IMR-90 (cell line): Measurements from ENCODE around the gene GLT8D2. TPM values are rescaled to one million over a fixed set of nuclear protein-coding genes. Genes with fewer than 3 reads are reported as not detected.

ENCODE experiments used
- ATAC-seq: fragments of 200-7000 bp; cut with Tn5 transposase; 2 replicates; pipeline ENCODE4 v1.9.1; 2020; ENCODE audit warnings: low read depth, mild to moderate bottlenecking, moderate library complexity
- BruUV-seq: library from RNA; stranded (reverse); fragments of 400-500 nt; replicated peaks from 2 replicates; lab custom pipeline; 2021; lab: Mats Ljungman, UMichigan
- CTCF ChIA-PET: fragments of 300-600 bp; formaldehyde crosslinking; extraction: SDS; loops from one replicate; lab custom pipeline; 2021; ENCODE audit warnings: antibody characterized with exemption; lab: Yijun Ruan, JAX
- POLR2A ChIA-PET: fragments of 300-600 bp; sonication (Branson Sonifier 250); formaldehyde crosslinking; loops from one replicate; lab custom pipeline; 2022; ENCODE audit warnings: antibody characterized with exemption; ENCODE audit not compliant: unreplicated experiment; lab: Charles Lee
- DNase-seq: peaks from one replicate; pipeline ENCODE4 v3.0.0; 2013
- H2AFZ ChIP-seq: replicated peaks from 2 replicates; pipeline ENCODE3; 2013; ENCODE audit warnings: low read length, mild to moderate bottlenecking; ENCODE audit not compliant: poor library complexity
- H2AK5ac ChIP-seq: 2 replicates; pipeline ENCODE4 v1.6.1; 2013; ENCODE audit warnings: low read depth, low read length, inconsistent platforms
- H2AK9ac ChIP-seq: replicated peaks from 2 replicates; pipeline ENCODE3; 2013; ENCODE audit warnings: mild to moderate bottlenecking, low read depth, low read length, moderate library complexity; ENCODE audit not compliant: poor library complexity
- H2BK120ac ChIP-seq: 2 replicates; pipeline ENCODE4 v1.6.1; 2013; ENCODE audit warnings: low read depth, low read length, inconsistent platforms
- H2BK15ac ChIP-seq: 3 replicates; pipeline ENCODE4 v1.6.1; 2013; ENCODE audit warnings: low read depth, low read length, inconsistent platforms
- H2BK20ac ChIP-seq: 2 replicates; pipeline ENCODE4 v1.6.1; 2013; ENCODE audit warnings: low read depth, mild to moderate bottlenecking, inconsistent platforms, low read length, moderate library complexity
- H2BK5ac ChIP-seq: 2 replicates; pipeline ENCODE4 v1.6.1; 2013; ENCODE audit warnings: mild to moderate bottlenecking, low read depth, low read length, inconsistent platforms; ENCODE audit not compliant: poor library complexity, severe bottlenecking
- H3K14ac ChIP-seq: replicated peaks from 2 replicates; pipeline ENCODE4 v1.6.1; 2013; ENCODE audit warnings: low read depth, low read length, inconsistent platforms
- H3K18ac ChIP-seq: 2 replicates; pipeline ENCODE4 v1.6.1; 2013; ENCODE audit warnings: low read depth, low read length, control low read depth
- H3K23ac ChIP-seq: 2 replicates; pipeline ENCODE4 v1.6.1; 2013; ENCODE audit warnings: low read depth, low read length, inconsistent platforms
- H3K27ac ChIP-seq: 2 replicates; pipeline ENCODE4 v1.5.1; 2013; ENCODE audit warnings: mild to moderate bottlenecking, control low read depth, low read length; ENCODE audit not compliant: insufficient read depth
- H3K27me3 ChIP-seq: 2 replicates; pipeline ENCODE4 v1.6.1; 2013; ENCODE audit warnings: low read length; ENCODE audit not compliant: control insufficient read depth, insufficient read depth
- H3K36me3 ChIP-seq: 2 replicates; pipeline ENCODE4 v1.6.1; 2013; ENCODE audit warnings: low read length, mixed read lengths; ENCODE audit not compliant: control insufficient read depth, insufficient read depth
- H3K4ac ChIP-seq: 2 replicates; pipeline ENCODE4 v1.6.1; 2013; ENCODE audit warnings: low read depth, low read length, inconsistent platforms
- H3K4me1 ChIP-seq: 2 replicates; pipeline ENCODE4 v1.6.1; 2013; ENCODE audit warnings: low read length, mixed read lengths; ENCODE audit not compliant: control insufficient read depth, insufficient read depth
- H3K4me2 ChIP-seq: 2 replicates; pipeline ENCODE4 v1.6.1; 2013; ENCODE audit warnings: low read depth, mild to moderate bottlenecking, control low read depth, low read length, moderate library complexity
- H3K4me3 ChIP-seq: 2 replicates; pipeline ENCODE4 v1.5.1; 2013; ENCODE audit warnings: low read depth, mild to moderate bottlenecking, control low read depth, low read length, moderate library complexity; ENCODE audit not compliant: insufficient read depth
- H3K56ac ChIP-seq: 2 replicates; pipeline ENCODE4 v1.6.1; 2013; ENCODE audit warnings: low read length, inconsistent platforms; ENCODE audit not compliant: insufficient read depth; ENCODE audit errors: extremely low read depth
- H3K79me1 ChIP-seq, 2 experiments: 2 replicates each; pipeline ENCODE4 v1.6.1; 2013; ENCODE audit warnings: low read length in 2 of 2, inconsistent platforms in 1 of 2, low read depth in 1 of 2
- H3K9ac ChIP-seq: 2 replicates; pipeline ENCODE4 v1.6.1; 2013; ENCODE audit warnings: low read depth, low read length, control low read depth
- H3K9me1 ChIP-seq: 2 replicates; pipeline ENCODE4 v1.6.1; 2013; ENCODE audit warnings: low read length, inconsistent platforms; ENCODE audit not compliant: insufficient read depth
- H3K9me3 ChIP-seq: 2 replicates; pipeline ENCODE4 v1.6.1; 2013; ENCODE audit warnings: low read length; ENCODE audit not compliant: control insufficient read depth, insufficient read depth
- H4K20me1 ChIP-seq: 2 replicates; pipeline ENCODE4 v1.6.1; 2013; ENCODE audit warnings: low read length, inconsistent platforms; ENCODE audit not compliant: insufficient read depth
- H4K5ac ChIP-seq: 2 replicates; pipeline ENCODE4 v1.6.1; 2013; ENCODE audit warnings: mild to moderate bottlenecking, low read depth, low read length, control low read depth
- H4K8ac ChIP-seq, 2 experiments: 2 replicates each; pipeline ENCODE4 v1.6.1; 2013; ENCODE audit warnings: low read depth in 2 of 2, low read length in 2 of 2, control low read depth in 1 of 2, inconsistent platforms in 1 of 2
- H4K91ac ChIP-seq: 2 replicates; pipeline ENCODE4 v1.6.1; 2013; ENCODE audit warnings: low read depth, low read length, inconsistent platforms; ENCODE audit not compliant: insufficient read depth
- BHLHE40 ChIP-seq: fragments of 150-350 bp; IDR thresholded peaks from 2 replicates; pipeline ENCODE4 v1.6.1; 2016; ENCODE audit warnings: mild to moderate bottlenecking, low read depth, low read length
- CEBPB ChIP-seq: IDR thresholded peaks from 2 replicates; pipeline ENCODE4 v1.6.1; 2012; ENCODE audit warnings: low read depth, low read length, improper control_type of control experiment
- CHD1 ChIP-seq: IDR thresholded peaks from 2 replicates; pipeline ENCODE4 v1.6.1; 2012; ENCODE audit warnings: low read depth, low read length, improper control_type of control experiment
- FOS ChIP-seq: fragments of 150-350 bp; IDR thresholded peaks from 2 replicates; pipeline ENCODE4 v1.6.1; 2016; ENCODE audit warnings: low read depth, low read length
- MAFK ChIP-seq: IDR thresholded peaks from 2 replicates; pipeline ENCODE4 v1.6.1; 2012; ENCODE audit warnings: low read depth, low read length, improper control_type of control experiment
- MAZ ChIP-seq: IDR thresholded peaks from 2 replicates; pipeline ENCODE4 v1.6.1; 2012; ENCODE audit warnings: low read depth, mild to moderate bottlenecking, low read length, improper control_type of control experiment, moderate library complexity, borderline replicate concordance
- MXI1 ChIP-seq: IDR thresholded peaks from 2 replicates; pipeline ENCODE4 v1.6.1; 2012; ENCODE audit warnings: low read depth, mild to moderate bottlenecking, low read length, moderate library complexity, borderline replicate concordance
- NFE2L2 ChIP-seq: fragments of 150-350 bp; IDR thresholded peaks from 2 replicates; pipeline ENCODE4 v1.6.1; 2016; ENCODE audit warnings: low read depth, mild to moderate bottlenecking, low read length
- POLR2A ChIP-seq: IDR thresholded peaks from 2 replicates; pipeline ENCODE4 v1.6.1; 2012; ENCODE audit warnings: mild to moderate bottlenecking, low read depth, low read length
- RAD21 ChIP-seq: IDR thresholded peaks from 2 replicates; pipeline ENCODE4 v1.6.1; 2012; ENCODE audit warnings: low read length, improper control_type of control experiment
- RCOR1 ChIP-seq: IDR thresholded peaks from 2 replicates; pipeline ENCODE4 v1.6.1; 2012; ENCODE audit warnings: mild to moderate bottlenecking, low read length, improper control_type of control experiment; ENCODE audit not compliant: insufficient replicate concordance
- RFX5 ChIP-seq: IDR thresholded peaks from 2 replicates; pipeline ENCODE4 v1.8.0; 2012; ENCODE audit warnings: low read depth, mild to moderate bottlenecking, low read length, moderate library complexity
- SMC3 ChIP-seq: fragments of 150-350 bp; IDR thresholded peaks from 2 replicates; pipeline ENCODE4 v1.6.1; 2016; ENCODE audit warnings: low read depth, mild to moderate bottlenecking, antibody characterized with exemption, low read length, moderate library complexity
- WGBS, 2 experiments: methylation state at CpG; one replicate each; pipeline versions ENCODE4 v1.1.5 to v1.1.7; 2013; ENCODE audit warnings: missing lambda C conversion rate in 2 of 2; ENCODE audit not compliant: insufficient read length in 1 of 2; ENCODE audit errors: extremely low coverage in 2 of 2; 5-methylcytosine and 5-hydroxymethylcytosine counted together
- dilution Hi-C: fragments of 300-500 bp; cut with HindIII; formaldehyde crosslinking; loops from one replicate; pipeline ENCODE4 v1.14.3; 2018; ENCODE audit warnings: low sequenced_read_pairs; ENCODE audit not compliant: unreplicated experiment
- in situ Hi-C: fragments of 300-500 bp; cut with MboI; formaldehyde crosslinking; loops from 3 replicates; pipeline ENCODE4 v1.14.3; 2019; ENCODE audit warnings: low sequenced_read_pairs, inconsistent platforms, mixed read lengths
- intact Hi-C: fragments of 100-400 bp; cut with micrococcal nuclease; formaldehyde crosslinking; loops from 2 replicates; pipeline ENCODE4 v1.10.0; 2022
- polyA plus RNA-seq, 3 experiments: library from polyadenylated mRNA; depleted of rRNA; stranded (reverse); fragments of >200 nt; gene quantifications; 2 replicates each; pipeline ENCODE4 v1.2.3, GENCODE V29; 2012; ENCODE audit warnings: low replicate concordance in 1 of 3
- total RNA-seq: library from RNA; depleted of rRNA; stranded (reverse); fragments of >200 nt; gene quantifications from 2 replicates; pipeline ENCODE4 v1.2.3, GENCODE V29; 2012
- TF ChIP-seq, protein P1 (sequence below): fragments of 150-350 bp; IDR thresholded peaks from 2 replicates; pipeline ENCODE4 v1.6.1; 2016; ENCODE audit warnings: low read depth, mild to moderate bottlenecking, low read length, moderate library complexity, borderline replicate concordance
- TF ChIP-seq, protein P2 (sequence below): conservative IDR thresholded peaks from 2 replicates; pipeline ENCODE4 v1.5.1; 2012; ENCODE audit warnings: mild to moderate bottlenecking, low read depth, low read length, improper control_type of control experiment
- TF ChIP-seq, protein P3 (sequence below): fragments of 150-350 bp; IDR thresholded peaks from 2 replicates; pipeline ENCODE4 v1.6.1; 2017; ENCODE audit warnings: mild to moderate bottlenecking, antibody characterized with exemption, low read length, low read depth

The GLT8D2 gene
- total and polyA plus RNA-seq, 2 of the 4 experiments (the other 2 are of a cell fraction) = 33.5 to 47.9 TPM

DNA sequence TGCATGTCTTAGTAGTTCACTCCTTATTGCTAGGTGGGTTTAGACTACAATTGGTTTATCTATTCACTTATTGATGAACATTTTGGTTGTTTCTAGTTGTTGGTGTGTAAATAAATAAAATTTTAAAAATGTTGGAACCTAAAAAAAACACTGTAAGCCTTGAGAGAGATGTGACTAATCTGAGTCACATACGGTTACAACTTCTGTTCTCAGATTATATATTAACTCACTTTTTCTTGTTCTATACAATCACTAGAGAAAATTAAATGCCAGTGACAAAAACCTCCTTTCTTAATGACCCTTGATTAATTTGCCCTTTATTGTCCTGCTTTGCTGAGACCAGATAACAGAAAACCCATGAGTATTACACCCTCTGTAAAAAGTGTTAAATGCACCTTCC lies 91.4 kb downstream of the GLT8D2 start:
- dilution Hi-C loops (no loop called here), intact Hi-C loops (loop anchor here (2.0 kb wide), 1 partner anchor 74 kb away; no protein-coding TSS in a partner anchor), in situ Hi-C loops (no loop called here)
- DNase-seq (no peak), ATAC-seq (no peak)
- Histone ChIP-seq H3K36me3 (peaks cover 5% of the 10 kb centered on the region), H4K20me1 (no peaks in the 10 kb centered on the region; the same call in 1 of the 2 replicates), H3K56ac (no peak overlapping the region), H3K27me3 (no peaks in the 10 kb centered on the region), H3K27ac (no peak overlapping the region), H3K9me1 (peaks cover 5% of the 10 kb centered on the region; the same call in 1 of the 2 replicates), H3K79me1 (peaks cover 14 to 50% of the 10 kb centered on the region in 2 experiments; a peak in 3 of 4 replicates), H2BK20ac (no peak overlapping the region), H3K4me3 (no peak overlapping the region), H4K91ac (no peak overlapping the region), H3K18ac (no peak overlapping the region), H3K4me2 (no peak overlapping the region), H3K23ac (no peak overlapping the region), H3K14ac (no peak overlapping the region), H3K4ac (no peak overlapping the region), H3K9ac (no peak overlapping the region), H3K4me1 (peaks cover 3% of the 10 kb centered on the region; the same call in 1 of the 2 replicates), H4K5ac (no peak overlapping the region), H4K8ac (no peak overlapping the region), H3K9me3 (no peaks in the 10 kb centered on the region), H2AFZ (no peak overlapping the region), H2AK9ac (no peak overlapping the region), H2BK15ac (no peak overlapping the region), H2BK5ac (no peak overlapping the region), H2BK120ac (no peak overlapping the region), H2AK5ac (no peak overlapping the region)
- ChIA-PET POLR2A (no interaction called here), CTCF (interaction anchor here (0.6 kb wide), 1 partner anchor 45 kb away, joined by 3 read pairs; no protein-coding TSS in a partner anchor)
- WGBS, 2 experiments = no CpG with 5 or more reads among the region's 1 CpG
- TF ChIP-seq CEBPB = no peak
- TF ChIP-seq MAFK = no peak
- no peak for TF ChIP-seq RAD21
- no peak for TF ChIP-seq BHLHE40
- TF ChIP-seq, protein P1, sequence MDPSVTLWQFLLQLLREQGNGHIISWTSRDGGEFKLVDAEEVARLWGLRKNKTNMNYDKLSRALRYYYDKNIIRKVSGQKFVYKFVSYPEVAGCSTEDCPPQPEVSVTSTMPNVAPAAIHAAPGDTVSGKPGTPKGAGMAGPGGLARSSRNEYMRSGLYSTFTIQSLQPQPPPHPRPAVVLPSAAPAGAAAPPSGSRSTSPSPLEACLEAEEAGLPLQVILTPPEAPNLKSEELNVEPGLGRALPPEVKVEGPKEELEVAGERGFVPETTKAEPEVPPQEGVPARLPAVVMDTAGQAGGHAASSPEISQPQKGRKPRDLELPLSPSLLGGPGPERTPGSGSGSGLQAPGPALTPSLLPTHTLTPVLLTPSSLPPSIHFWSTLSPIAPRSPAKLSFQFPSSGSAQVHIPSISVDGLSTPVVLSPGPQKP = no peak
- TF ChIP-seq FOS = no peak
- TF ChIP-seq RCOR1 = no peak
- TF ChIP-seq CHD1 = no peak
- no peak for TF ChIP-seq NFE2L2
- TF ChIP-seq, protein P2, sequence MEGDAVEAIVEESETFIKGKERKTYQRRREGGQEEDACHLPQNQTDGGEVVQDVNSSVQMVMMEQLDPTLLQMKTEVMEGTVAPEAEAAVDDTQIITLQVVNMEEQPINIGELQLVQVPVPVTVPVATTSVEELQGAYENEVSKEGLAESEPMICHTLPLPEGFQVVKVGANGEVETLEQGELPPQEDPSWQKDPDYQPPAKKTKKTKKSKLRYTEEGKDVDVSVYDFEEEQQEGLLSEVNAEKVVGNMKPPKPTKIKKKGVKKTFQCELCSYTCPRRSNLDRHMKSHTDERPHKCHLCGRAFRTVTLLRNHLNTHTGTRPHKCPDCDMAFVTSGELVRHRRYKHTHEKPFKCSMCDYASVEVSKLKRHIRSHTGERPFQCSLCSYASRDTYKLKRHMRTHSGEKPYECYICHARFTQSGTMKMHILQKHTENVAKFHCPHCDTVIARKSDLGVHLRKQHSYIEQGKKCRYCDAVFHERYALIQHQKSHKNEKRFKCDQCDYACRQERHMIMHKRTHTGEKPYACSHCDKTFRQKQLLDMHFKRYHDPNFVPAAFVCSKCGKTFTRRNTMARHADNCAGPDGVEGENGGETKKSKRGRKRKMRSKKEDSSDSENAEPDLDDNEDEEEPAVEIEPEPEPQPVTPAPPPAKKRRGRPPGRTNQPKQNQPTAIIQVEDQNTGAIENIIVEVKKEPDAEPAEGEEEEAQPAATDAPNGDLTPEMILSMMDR = no peak
- no peak for TF ChIP-seq POLR2A
- TF ChIP-seq MAZ = no peak
- no peak for TF ChIP-seq RFX5
- TF ChIP-seq SMC3 = no peak
- TF ChIP-seq, protein P3, sequence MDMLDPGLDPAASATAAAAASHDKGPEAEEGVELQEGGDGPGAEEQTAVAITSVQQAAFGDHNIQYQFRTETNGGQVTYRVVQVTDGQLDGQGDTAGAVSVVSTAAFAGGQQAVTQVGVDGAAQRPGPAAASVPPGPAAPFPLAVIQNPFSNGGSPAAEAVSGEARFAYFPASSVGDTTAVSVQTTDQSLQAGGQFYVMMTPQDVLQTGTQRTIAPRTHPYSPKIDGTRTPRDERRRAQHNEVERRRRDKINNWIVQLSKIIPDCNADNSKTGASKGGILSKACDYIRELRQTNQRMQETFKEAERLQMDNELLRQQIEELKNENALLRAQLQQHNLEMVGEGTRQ = no peak
- no peak for TF ChIP-seq MXI1
- BruUV-seq = no TSS peak
